ENCODE data around the gene MTHFR. TPM values are rescaled to one million over a fixed set of nuclear protein-coding genes. Genes with fewer than 3 reads are reported as not detected.

MTHFR gene
- total and polyA plus RNA-seq, 2 of the 8 experiments (the other 6 are each of a cell fraction or from before 2014, with no cell fraction given) = 8.7 to 18.5 TPM

DNA sequence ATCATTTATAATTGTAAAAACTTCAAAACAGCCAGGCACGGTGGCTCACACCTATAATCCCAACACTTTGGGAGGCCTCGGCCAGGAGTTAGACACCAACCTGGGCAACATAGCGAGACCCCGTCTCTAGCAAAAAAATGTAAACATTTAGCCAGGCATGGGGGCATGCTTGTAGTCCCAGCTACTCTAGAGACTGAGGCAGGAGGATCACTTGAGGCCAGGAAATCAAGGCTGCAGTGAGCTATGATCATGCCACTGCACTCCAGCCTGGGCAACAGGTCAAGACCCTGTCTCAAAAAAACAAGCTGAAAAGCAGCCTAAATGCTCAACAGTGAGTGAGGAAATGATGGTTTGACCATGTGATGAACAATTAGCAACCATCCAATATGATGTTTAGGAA, 36.5 kb downstream of the MTHFR start:
- no peak overlapping the region for H4K8ac ChIP-seq (ENCODE audit: extremely low read depth, insufficient read depth, low read length)
- no peak overlapping the region for H4K5ac ChIP-seq (ENCODE audit: insufficient read length, low read depth, low read length)
- no peak overlapping the region for H3K4ac ChIP-seq (replicated peaks; ENCODE audit: insufficient read length, low read depth, low read length)
- WGBS, 2 experiments (ENCODE audit: extremely low coverage in 1 of 2, insufficient coverage in 1 of 2, insufficient read length in 1 of 2, insufficient replicate concordance in 2 of 2, low coverage in 1 of 2, low lambda C conversion rate in 2 of 2, missing lambda C conversion rate in 1 of 2) = 91% methylated on average over 4 of the region's 4 CpGs; no CpG with 5 or more reads in 1 of the 2 experiments
- no peak overlapping the region for H3K18ac ChIP-seq (ENCODE audit: extremely low read depth, low read length)
- no peak overlapping the region for H3K56ac ChIP-seq (replicated peaks; ENCODE audit: insufficient read length, low read depth, low read length)
- no peaks in the 10 kb centered on the region for H3K36me3 ChIP-seq (ENCODE audit: control insufficient read depth in 2 of 4, insufficient read depth in 4 of 4, low read length in 3 of 4)
- H4K91ac ChIP-seq (replicated peaks; ENCODE audit: insufficient read length, low read length) = no peak overlapping the region
- CTCF ChIA-PET (ENCODE audit: partially characterized antibody) = interaction anchor here (0.7 to 1.3 kb wide), 4 partner anchors 11 to 594 kb away, joined by 3 to 4 read pairs (median 3); no protein-coding TSS in a partner anchor
- no peaks in the 10 kb centered on the region for H4K20me1 ChIP-seq (replicated peaks in 1 of 2; ENCODE audit: control insufficient read depth in 1 of 2, insufficient read depth in 2 of 2, low read length in 2 of 2)
- H2AFZ ChIP-seq (ENCODE audit: low read length) = no peak overlapping the region
- H2AK5ac ChIP-seq (ENCODE audit: low read depth, low read length) = no peak overlapping the region
- H2BK12ac ChIP-seq (ENCODE audit: low read depth, low read length) = no peak overlapping the region
- no peak overlapping the region for H3K4me3 ChIP-seq (ENCODE audit: extremely low read depth in 1 of 4, insufficient read depth in 2 of 4, low read depth in 3 of 4, low read length in 4 of 4)
- no peaks in the 10 kb centered on the region for H3K9me3 ChIP-seq (ENCODE audit: insufficient read depth in 2 of 2, low read depth in 1 of 2, low read length in 1 of 2)
- no peaks in the 10 kb centered on the region for H3K4me1 ChIP-seq (replicated peaks in 1 of 4; ENCODE audit: control insufficient read depth in 3 of 4, insufficient read depth in 4 of 4, low read length in 3 of 4)
- peaks cover 0 to 5% (median 0%) of the 10 kb centered on the region in 4 experiments; a peak in 4 of 7 replicates for H3K27me3 ChIP-seq (replicated peaks in 1 of 4; ENCODE audit: control insufficient read depth in 3 of 4, extremely low read depth in 1 of 4, insufficient read depth in 3 of 4, low read length in 3 of 4)
- no peak overlapping the region for H3K9ac ChIP-seq (replicated peaks in 1 of 4; ENCODE audit: extremely low read depth in 1 of 4, low read depth in 3 of 4, low read length in 3 of 4)
- H2BK20ac ChIP-seq (ENCODE audit: low read length) = no peak overlapping the region
- no peaks in the 10 kb centered on the region for H3K23me2 ChIP-seq (ENCODE audit: low read depth, low read length)
- H3K4me2 ChIP-seq (ENCODE audit: insufficient read depth in 1 of 2, low read depth in 2 of 2, low read length in 2 of 2) = no peak overlapping the region
- no peak overlapping the region for H2BK120ac ChIP-seq (replicated peaks; ENCODE audit: low read depth, low read length)
- H3K27ac ChIP-seq (ENCODE audit: low read depth, low read length) = no peak overlapping the region
- H2BK5ac ChIP-seq (ENCODE audit: low read depth, low read length) = no peak overlapping the region
- TF ChIP-seq SRF (IDR thresholded peaks at IDR 0.05; ENCODE audit: low read depth, low read length) (no peak), SP1 (IDR thresholded peaks at IDR 0.05; ENCODE audit: low read depth, low read length) (no peak), SP2 (IDR thresholded peaks at IDR 0.05; ENCODE audit: low read length) (no peak), RFX5 (IDR thresholded peaks at IDR 0.05; ENCODE audit: borderline replicate concordance, low read depth, low read length) (no peak), HDAC2 (IDR thresholded peaks at IDR 0.05; ENCODE audit: borderline replicate concordance in 1 of 2, low read depth in 2 of 2, low read length in 2 of 2) (no peak), TAF1 (IDR thresholded peaks at IDR 0.05; ENCODE audit: low read depth, low read length) (no peak), ZNF274 (IDR thresholded peaks at IDR 0.05; ENCODE audit: borderline replicate concordance, extremely low read depth, low read length) (no peak)
- H3K79me2 ChIP-seq (ENCODE audit: control insufficient read depth in 1 of 2, insufficient read depth in 2 of 2, low read length in 2 of 2) = no peaks in the 10 kb centered on the region
- H2BK15ac ChIP-seq (ENCODE audit: low read length) = no peak overlapping the region
- FAIRE-seq (no peak), DNase-seq (ENCODE audit: low read depth in 1 of 2, low spot score in 2 of 2) (no peak)
- no peak overlapping the region for H3K23ac ChIP-seq (ENCODE audit: insufficient read length)
- no peaks in the 10 kb centered on the region for H3K79me1 ChIP-seq (ENCODE audit: low read depth, low read length)
- POLR2A ChIA-PET (ENCODE audit: partially characterized antibody) = interaction anchor here (1.0 kb wide), 1 partner anchor 8 kb away, joined by 3 read pairs; no protein-coding TSS in a partner anchor
- H3K14ac ChIP-seq (ENCODE audit: insufficient read length) = no peak overlapping the region

Measured in H1 (cell line).